Measurements from ENCODE around the gene PRLR.
A peak's percentile ranks its signal among the peaks of the same experiment; 100 is the strongest.

Gene PRLR

GRCh38 chr5:35233601-35234000 lies 3.3 kb upstream of the PRLR start:
- no peak for DNase-seq (ENCODE audit: low read depth in 3 of 3)

GRCh38 chr5:35233121-35233520 lies 2.8 kb upstream of the PRLR start:
- no peak for DNase-seq (ENCODE audit: low read depth in 3 of 3)

- DNase-seq (ENCODE audit: low read depth in 3 of 3): no peak
Measured at GRCh38 chr5:35232124-35232523, 1.8 kb upstream of the PRLR start.

GRCh38 chr5:35229076-35230037 lies 930 bp downstream of the PRLR start:
- DNase-seq (ENCODE audit: low read depth in 3 of 3): no peak

GRCh38 chr5:35228310-35228709 lies 2.0 kb downstream of the PRLR start:
- no peak for DNase-seq (ENCODE audit: low read depth in 3 of 3)

GRCh38 chr5:35227720-35228119 lies 2.6 kb downstream of the PRLR start:
- DNase-seq (ENCODE audit: low read depth in 3 of 3): no peak

GRCh38 chr5:35223787-35224395 lies 6.4 kb downstream of the PRLR start:
- no peak for DNase-seq (ENCODE audit: low read depth in 3 of 3)

GRCh38 chr5:35220967-35221366 lies 9.3 kb downstream of the PRLR start:
- no peak for DNase-seq (ENCODE audit: low read depth in 3 of 3)

- DNase-seq (ENCODE audit: low read depth in 3 of 3): no peak
Measured at GRCh38 chr5:35218981-35219380, 11.3 kb downstream of the PRLR start.

- DNase-seq (ENCODE audit: low read depth in 3 of 3): no peak
Measured at GRCh38 chr5:35214051-35214450, 16.2 kb downstream of the PRLR start.

GRCh38 chr5:35213608-35214007 lies 16.7 kb downstream of the PRLR start:
- no peak for DNase-seq (ENCODE audit: low read depth in 3 of 3)

GRCh38 chr5:35212122-35212982 lies 17.9 kb downstream of the PRLR start:
- no peak for DNase-seq (ENCODE audit: low read depth in 3 of 3)

GRCh38 chr5:35209862-35210261 lies 20.4 kb downstream of the PRLR start:
- no peak for DNase-seq (ENCODE audit: low read depth in 3 of 3)

GRCh38 chr5:35205606-35206005 lies 24.7 kb downstream of the PRLR start:
- DNase-seq (ENCODE audit: low read depth in 3 of 3): no peak

- no peak for DNase-seq (ENCODE audit: low read depth in 3 of 3)
Measured at GRCh38 chr5:35205186-35205585, 25.1 kb downstream of the PRLR start.

GRCh38 chr5:35203403-35203802 lies 26.9 kb downstream of the PRLR start:
- DNase-seq (ENCODE audit: low read depth in 3 of 3): no peak

GRCh38 chr5:35202319-35203111 lies 27.8 kb downstream of the PRLR start:
- DNase-seq (ENCODE audit: low read depth in 3 of 3): peak in 1 of 3 experiments; percentile 29

- no peak for DNase-seq (ENCODE audit: low read depth in 3 of 3)
Measured at GRCh38 chr5:35201291-35201690, 29.0 kb downstream of the PRLR start.

GRCh38 chr5:35199886-35200285 lies 30.4 kb downstream of the PRLR start:
- DNase-seq (ENCODE audit: low read depth in 3 of 3): no peak

GRCh38 chr5:35198686-35199085 lies 31.6 kb downstream of the PRLR start:
- DNase-seq (ENCODE audit: low read depth in 3 of 3): no peak

GRCh38 chr5:35198075-35198474 lies 32.2 kb downstream of the PRLR start:
- DNase-seq (ENCODE audit: low read depth in 3 of 3): no peak

Data from stimulated activated CD4-positive, alpha-beta T cell treated with anti-CD3 and anti-CD28 coated beads, TNF-alpha, amount 100 ng/mL, for 24 hours (primary cell).